ENCODE data around the gene NDOR1.

Gene NDOR1

DNA sequence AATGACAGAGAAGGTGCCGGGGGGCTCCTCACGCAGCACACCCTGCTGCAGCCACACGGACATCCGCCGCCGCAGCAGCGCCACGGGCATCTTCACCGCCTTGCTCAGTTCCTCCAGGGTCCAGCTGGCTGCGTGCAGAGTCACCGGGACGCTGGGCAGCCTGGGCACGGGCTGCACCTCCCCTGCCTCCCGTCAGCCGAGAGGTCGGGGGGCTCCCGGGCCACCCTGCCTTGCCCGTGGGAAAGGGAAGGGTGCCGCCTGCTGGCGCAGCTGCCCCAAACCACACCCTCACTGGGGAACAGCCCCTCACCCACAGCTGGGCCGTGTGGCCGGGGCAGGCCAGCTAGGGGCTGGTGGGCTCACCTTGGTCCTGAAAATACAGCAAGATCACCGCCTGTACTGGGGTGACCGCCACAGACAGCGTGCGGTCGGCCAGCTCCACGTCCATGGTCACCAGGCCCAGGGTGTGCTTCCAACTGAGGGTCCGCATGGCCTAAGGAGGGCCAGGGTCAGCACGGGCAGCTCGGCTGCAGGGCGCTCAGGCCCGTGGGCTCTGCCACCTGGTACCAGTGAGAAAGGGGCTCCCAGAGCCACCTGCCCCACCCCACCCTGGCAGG, 30.0 kb upstream of the NDOR1 start:
- no peaks in the 10 kb centered on the region for H3K9me3 ChIP-seq (replicated peaks in 1 of 11)
- H3K9ac ChIP-seq = peak overlapping the region in 1 of 11 experiments; percentile 41; a peak in 2 of 22 replicates
- H3K4me1 ChIP-seq = peaks cover 33 to 74% (median 68%) of the 10 kb centered on the region in 10 experiments
- H3K27ac ChIP-seq = no peak overlapping the region
- peak overlapping the region in 1 of 10 experiments; percentile 35; a peak in 1 of 20 replicates for H3K4me3 ChIP-seq
- H3K27me3 ChIP-seq = peaks cover 0 to 49% (median 0%) of the 10 kb centered on the region in 11 experiments; a peak in 6 of 22 replicates
- no peak for TF ChIP-seq Cebpa-rat (IDR thresholded peaks at IDR 0.05)
- peaks cover 0 to 85% (median 37%) of the 10 kb centered on the region in 11 experiments; a peak in 18 of 22 replicates for H4K20me1 ChIP-seq
- peak overlapping the region in 10 of 11 experiments; percentile 18 to 100 (median 63); a peak in 19 of 22 replicates for H3K4me2 ChIP-seq
- H3K36me3 ChIP-seq = peaks cover 20 to 39% (median 36%) of the 10 kb centered on the region in 11 experiments

DNA sequence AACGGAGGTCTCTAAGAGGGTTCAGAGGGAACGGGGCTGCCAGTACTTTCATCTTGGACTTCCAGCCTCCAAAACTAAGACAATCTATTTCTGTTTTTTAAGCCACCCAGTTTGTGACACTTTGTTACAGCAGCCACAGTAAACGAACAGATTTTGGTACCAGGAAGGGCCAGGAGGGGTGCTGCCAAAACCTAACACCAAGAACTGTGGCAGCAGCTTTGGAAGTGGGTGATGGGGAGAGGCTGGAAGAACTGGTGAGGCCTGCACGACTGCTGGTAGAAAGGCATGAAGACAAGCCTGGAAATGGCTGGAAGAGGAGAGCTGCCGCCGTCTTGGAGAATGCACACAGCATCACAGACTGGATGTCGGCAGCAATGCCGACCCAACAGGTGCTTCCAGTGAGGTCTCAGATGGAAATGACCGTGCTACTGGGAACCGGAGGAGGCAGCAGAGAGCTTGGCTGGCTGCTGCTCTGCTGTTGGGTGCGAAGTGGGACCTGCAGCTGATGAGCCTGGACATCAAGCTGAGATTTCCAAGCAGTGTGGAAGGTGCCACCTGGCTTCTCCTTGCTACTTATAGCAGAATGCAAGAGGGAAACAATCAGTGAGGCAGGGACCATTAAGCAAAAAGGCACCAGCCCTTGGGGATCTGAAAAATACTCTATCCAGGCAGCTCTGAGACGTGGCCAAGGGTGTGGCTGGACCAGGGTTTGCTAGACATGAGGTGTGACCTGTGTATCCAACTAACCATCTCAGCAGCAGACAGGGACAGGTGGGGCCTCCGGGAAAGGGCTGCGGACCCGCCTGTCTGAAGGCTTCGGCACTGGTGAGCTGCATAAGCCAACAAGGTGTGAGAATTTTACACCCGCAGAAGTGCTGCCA, 29.0 kb upstream of the NDOR1 start:
- Histone ChIP-seq H3K4me3 (no peak overlapping the region), H3K27ac (no peak overlapping the region), H3K27me3 (peaks cover 0 to 39% (median 0%) of the 10 kb centered on the region in 11 experiments; a peak in 6 of 22 replicates), H3K4me1 (peaks cover 33 to 64% (median 57%) of the 10 kb centered on the region in 10 experiments), H3K36me3 (peaks cover 31 to 50% (median 46%) of the 10 kb centered on the region in 11 experiments), H4K20me1 (peaks cover 0 to 85% (median 37%) of the 10 kb centered on the region in 11 experiments; a peak in 18 of 22 replicates), H3K9me3 (replicated peaks in 1 of 11) (no peaks in the 10 kb centered on the region), H3K9ac (no peak overlapping the region), H3K4me2 (peak overlapping the region in 6 of 11 experiments; percentile 54 to 100 (median 82); a peak in 5 of 22 replicates)
- no peak for TF ChIP-seq Cebpa-rat (IDR thresholded peaks at IDR 0.05)

DNA sequence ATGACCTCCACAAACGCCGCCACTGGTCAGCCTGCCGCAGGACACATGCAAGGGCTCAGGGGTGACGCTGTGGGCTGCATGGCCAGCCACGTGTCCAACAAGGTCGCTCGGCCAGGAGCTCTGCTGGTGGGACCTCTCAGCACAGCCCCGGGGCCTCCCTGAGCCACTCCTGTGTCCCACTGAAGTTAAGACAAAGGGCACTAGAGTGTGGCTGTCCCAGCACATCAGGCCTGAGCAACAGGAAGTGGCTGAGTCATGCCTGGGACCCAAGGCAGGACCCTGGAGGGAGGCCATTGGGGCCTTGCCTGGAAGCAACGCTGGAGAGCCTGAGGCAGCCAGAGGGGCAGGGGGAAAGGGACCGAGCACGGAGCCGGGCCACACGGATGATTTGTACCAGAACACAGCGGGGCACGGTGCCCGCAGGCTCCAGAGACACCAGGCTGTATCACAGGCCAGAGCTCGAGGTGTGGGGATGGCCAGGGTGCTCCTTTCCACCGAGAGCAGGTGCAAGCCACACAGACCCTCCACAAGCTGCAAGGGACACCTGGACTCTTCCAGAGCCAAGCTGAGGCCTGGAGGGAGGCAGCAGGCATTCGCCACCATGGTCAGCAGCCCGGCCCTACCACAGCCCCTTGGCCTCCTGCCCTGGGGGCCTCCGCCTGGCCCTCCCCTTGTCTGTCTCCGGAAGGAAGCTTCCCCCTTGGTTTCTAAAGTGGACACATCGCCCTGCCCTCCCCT, 27.1 kb upstream of the NDOR1 start:
- peak overlapping the region in 9 of 11 experiments; percentile 14 to 69 (median 44); a peak in 13 of 22 replicates for H3K9ac ChIP-seq
- no peak for TF ChIP-seq Cebpa-rat (IDR thresholded peaks at IDR 0.05)
- peaks cover 0 to 22% (median 0%) of the 10 kb centered on the region in 11 experiments; a peak in 6 of 22 replicates for H3K27me3 ChIP-seq
- no peak overlapping the region for H3K4me3 ChIP-seq
- peaks cover 0 to 83% (median 32%) of the 10 kb centered on the region in 11 experiments; a peak in 18 of 22 replicates for H4K20me1 ChIP-seq
- peaks cover 49 to 67% (median 63%) of the 10 kb centered on the region in 11 experiments for H3K36me3 ChIP-seq
- peak overlapping the region in 8 of 11 experiments; percentile 22 to 68 (median 46); a peak in 13 of 22 replicates for H3K27ac ChIP-seq
- H3K4me2 ChIP-seq = peak overlapping the region in 7 of 11 experiments; percentile 16 to 80 (median 64); a peak in 12 of 22 replicates
- H3K9me3 ChIP-seq (replicated peaks in 1 of 11) = no peaks in the 10 kb centered on the region
- peaks cover 29 to 46% (median 39%) of the 10 kb centered on the region in 10 experiments for H3K4me1 ChIP-seq

DNA sequence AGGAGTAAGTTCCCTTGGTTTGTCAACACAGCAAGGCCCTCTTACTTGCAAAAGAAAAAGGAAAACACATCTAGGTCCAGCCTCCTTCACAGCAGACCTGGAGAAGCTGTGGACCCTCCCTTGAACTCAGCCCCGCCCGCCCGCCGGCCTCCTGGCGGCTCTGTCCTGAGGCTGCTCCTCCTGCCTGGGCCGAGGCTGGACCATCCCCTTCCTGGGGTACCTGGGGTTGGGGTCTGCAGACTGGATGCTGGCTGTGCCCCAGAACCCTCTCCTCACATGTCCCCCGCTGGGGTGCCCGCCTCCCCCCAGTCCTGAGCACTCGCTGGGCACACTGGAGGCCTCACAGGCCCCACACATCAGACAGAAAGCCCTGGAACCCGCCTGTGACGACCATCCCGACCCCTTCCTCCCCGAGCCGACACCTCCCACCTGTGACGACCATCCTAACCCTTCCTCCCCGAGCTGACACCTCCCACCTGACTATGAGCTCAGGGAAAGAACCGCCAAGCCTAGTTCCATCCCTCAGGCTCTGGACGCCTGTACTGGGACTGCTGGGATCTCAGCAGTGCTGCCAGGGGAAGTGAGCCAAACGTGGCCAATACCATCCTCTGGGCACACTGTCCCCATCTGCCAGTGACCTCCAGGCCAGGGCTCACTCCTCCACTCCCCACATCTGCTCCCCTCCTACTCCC, 26.4 kb upstream of the NDOR1 start:
- peaks cover 0 to 16% (median 0%) of the 10 kb centered on the region in 11 experiments; a peak in 6 of 22 replicates for H3K27me3 ChIP-seq
- H3K9ac ChIP-seq = peak overlapping the region in 8 of 11 experiments; percentile 14 to 69 (median 46); a peak in 11 of 22 replicates
- H3K4me2 ChIP-seq = peak overlapping the region in 5 of 11 experiments; percentile 58 to 80 (median 67); a peak in 11 of 22 replicates
- no peak overlapping the region for H3K4me3 ChIP-seq
- peak overlapping the region in 6 of 11 experiments; percentile 32 to 68 (median 54); a peak in 10 of 22 replicates for H3K27ac ChIP-seq
- no peaks in the 10 kb centered on the region for H3K9me3 ChIP-seq (replicated peaks in 1 of 11)
- H4K20me1 ChIP-seq = peaks cover 0 to 83% (median 28%) of the 10 kb centered on the region in 11 experiments; a peak in 18 of 22 replicates
- H3K36me3 ChIP-seq = peaks cover 56 to 74% (median 71%) of the 10 kb centered on the region in 11 experiments
- peaks cover 22 to 38% (median 32%) of the 10 kb centered on the region in 10 experiments for H3K4me1 ChIP-seq
- no peak for TF ChIP-seq Cebpa-rat (IDR thresholded peaks at IDR 0.05)

DNA sequence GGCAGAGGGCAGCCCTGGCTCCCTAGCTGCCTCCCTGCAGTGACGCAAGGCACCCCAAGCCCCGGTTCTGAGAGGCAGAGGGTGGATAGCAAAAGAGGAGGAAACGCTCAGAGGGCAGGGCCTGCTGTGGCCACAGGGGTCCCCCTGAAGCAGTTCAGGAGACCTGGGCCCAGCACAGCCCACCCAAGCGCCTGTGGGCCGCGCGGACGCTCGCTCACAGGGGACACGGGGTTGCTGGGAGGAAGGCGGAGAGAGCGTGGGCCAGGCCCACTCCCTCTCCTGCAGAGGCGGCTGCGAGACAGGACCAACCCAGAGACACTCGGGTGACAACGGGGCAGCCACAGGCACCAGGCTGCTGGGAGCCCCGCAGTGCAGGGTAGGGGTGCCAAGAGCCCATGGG, 25.7 kb upstream of the NDOR1 start:
- no peak for TF ChIP-seq Cebpa-rat (IDR thresholded peaks at IDR 0.05)
- H3K4me1 ChIP-seq = peaks cover 18 to 33% (median 26%) of the 10 kb centered on the region in 10 experiments
- H3K4me3 ChIP-seq = no peak overlapping the region
- no peaks in the 10 kb centered on the region for H3K9me3 ChIP-seq (replicated peaks in 1 of 11)
- no peak overlapping the region for H3K27ac ChIP-seq
- H3K9ac ChIP-seq = no peak overlapping the region
- H3K27me3 ChIP-seq = peaks cover 0 to 11% (median 0%) of the 10 kb centered on the region in 11 experiments; a peak in 5 of 22 replicates
- peaks cover 0 to 85% (median 30%) of the 10 kb centered on the region in 11 experiments; a peak in 18 of 22 replicates for H4K20me1 ChIP-seq
- H3K36me3 ChIP-seq = peaks cover 62 to 81% (median 77%) of the 10 kb centered on the region in 11 experiments
- no peak overlapping the region for H3K4me2 ChIP-seq

DNA sequence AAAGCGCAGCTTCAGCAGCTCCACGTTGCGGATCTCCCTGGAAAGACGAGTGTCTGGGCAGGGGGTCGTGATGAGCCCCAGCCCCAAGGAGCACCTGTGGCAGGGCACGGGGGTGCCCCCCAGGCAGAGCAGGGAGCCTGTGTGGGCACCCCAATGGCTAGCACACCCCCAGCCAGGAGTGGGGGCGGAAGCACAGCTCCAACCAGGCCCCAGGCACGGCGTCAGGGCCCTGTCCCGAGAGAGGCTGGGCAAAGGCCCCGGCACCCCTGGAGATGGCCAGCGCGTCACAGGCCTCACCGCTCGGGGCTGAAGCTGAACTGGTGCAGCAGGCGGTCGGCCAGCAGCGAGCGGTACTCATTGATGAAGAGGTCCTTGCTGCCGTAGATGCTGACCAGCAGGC, 25.0 kb upstream of the NDOR1 start:
- Histone ChIP-seq H3K36me3 (peaks cover 69 to 88% (median 84%) of the 10 kb centered on the region in 11 experiments), H3K9me3 (replicated peaks in 1 of 11) (no peaks in the 10 kb centered on the region), H3K9ac (no peak overlapping the region), H3K4me3 (no peak overlapping the region), H3K4me1 (peaks cover 14 to 28% (median 19%) of the 10 kb centered on the region in 10 experiments), H3K4me2 (no peak overlapping the region), H3K27me3 (peaks cover 0 to 4% (median 0%) of the 10 kb centered on the region in 11 experiments; a peak in 4 of 22 replicates), H4K20me1 (peaks cover 0 to 87% (median 30%) of the 10 kb centered on the region in 11 experiments; a peak in 18 of 22 replicates), H3K27ac (no peak overlapping the region)
- TF ChIP-seq Cebpa-rat (IDR thresholded peaks at IDR 0.05) = no peak

DNA sequence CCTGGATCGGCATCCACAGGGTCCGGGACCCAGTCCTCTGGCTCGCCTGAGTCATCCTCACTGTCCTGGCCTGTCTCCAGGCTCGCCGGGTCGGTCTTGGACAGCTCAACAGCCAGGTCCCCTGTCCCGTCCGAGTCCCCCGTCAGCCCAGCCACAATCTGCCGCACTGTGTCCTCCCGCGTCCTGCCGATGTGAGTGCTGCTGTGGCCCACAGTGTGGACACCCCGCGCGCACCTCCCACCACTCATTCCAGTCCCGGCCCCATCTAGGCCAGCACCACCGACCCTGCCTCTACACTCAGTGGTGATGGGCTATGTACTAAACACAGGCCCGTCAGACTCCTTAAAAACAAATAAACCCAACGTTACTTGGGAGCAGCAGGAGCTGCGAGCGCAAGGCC, 23.8 kb upstream of the NDOR1 start:
- H3K9me3 ChIP-seq (replicated peaks in 1 of 11) = no peaks in the 10 kb centered on the region
- H4K20me1 ChIP-seq = peaks cover 0 to 87% (median 31%) of the 10 kb centered on the region in 11 experiments; a peak in 18 of 22 replicates
- no peaks in the 10 kb centered on the region for H3K27me3 ChIP-seq
- no peak for TF ChIP-seq Cebpa-rat (IDR thresholded peaks at IDR 0.05)
- H3K4me1 ChIP-seq = peaks cover 13 to 36% (median 23%) of the 10 kb centered on the region in 10 experiments
- H3K27ac ChIP-seq = no peak overlapping the region
- no peak overlapping the region for H3K4me3 ChIP-seq
- H3K9ac ChIP-seq = no peak overlapping the region
- H3K36me3 ChIP-seq = peaks cover 80 to 100% (median 95%) of the 10 kb centered on the region in 11 experiments
- no peak overlapping the region for H3K4me2 ChIP-seq
